GM10248 (cell line): ENCODE results near the gene GDF11.
A peak's percentile ranks its signal among the peaks of the same experiment; 100 is the strongest.

Source experiments
- CTCF ChIA-PET: fragments of 300-600 bp; sonication (Branson Sonifier 250); formaldehyde crosslinking; extraction: SDS; loops from one replicate; lab custom pipeline; 2021; ENCODE audit warnings: antibody characterized with exemption; lab: Yijun Ruan, JAX
- POLR2A ChIA-PET: fragments of 350-650 bp; sonication (Branson Sonifier 250); formaldehyde crosslinking; extraction: SDS; loops from one replicate; lab custom pipeline; 2020; ENCODE audit warnings: antibody characterized with exemption; lab: Yijun Ruan, JAX
- DNase-seq: peaks from one replicate; pipeline ENCODE4 v3.0.0; 2012; ENCODE audit errors: extremely low spot score
- CTCF ChIP-seq: IDR thresholded peaks from 2 replicates; pipeline ENCODE4 v1.5.1; 2012; ENCODE audit warnings: mild to moderate bottlenecking, low read depth; ENCODE audit errors: extremely low read depth, missing control alignments, control extremely low read depth

GDF11 gene

GRCh38 chr12:55718624-55719275 is 24.2 kb upstream of the GDF11 start:
- TF ChIP-seq CTCF: no peak
- no peak for DNase-seq
- CTCF ChIA-PET: interaction anchor here (0.9 to 7.8 kb wide), 5 partner anchors 11 to 255 kb away, joined by 3 to 73 read pairs (median 15); partner anchors contain the start of genes CD63 and RAB5B
- POLR2A ChIA-PET: no interaction called here

- POLR2A ChIA-PET: no interaction called here
- no peak for TF ChIP-seq CTCF
- CTCF ChIA-PET: interaction anchor here (1.0 to 7.8 kb wide), 5 partner anchors 10 to 254 kb away, joined by 3 to 73 read pairs (median 12); partner anchors contain the start of genes CD63 and RAB5B
- DNase-seq: no peak
These were observed 23.6 kb upstream of the GDF11 start for GRCh38 chr12:55719371-55719770.

GRCh38 chr12:55720071-55720564 is 22.8 kb upstream of the GDF11 start, which contains the start of gene RDH5:
Gene RDH5 (plus strand): TSS chr12:55720393. CDS start chr12:55721185, 792 bp downstream.
- ChIA-PET POLR2A (interaction anchor here (0.8 to 0.9 kb wide), 2 partner anchors 9 to 324 kb away, joined by 3 to 8 read pairs; partner anchors contain the start of gene CD63), CTCF (interaction anchor here (1.0 to 7.8 kb wide), 7 partner anchors 9 to 73 kb away, joined by 3 to 73 read pairs (median 9); partner anchors contain the start of gene CD63)
- no peak for TF ChIP-seq CTCF
- DNase-seq: no peak

- CTCF ChIA-PET: interaction anchor here (1.1 to 7.8 kb wide), 7 partner anchors 9 to 65 kb away, joined by 3 to 73 read pairs (median 9); partner anchors contain the start of gene CD63
- DNase-seq: no peak
- POLR2A ChIA-PET: interaction anchor here (0.7 to 0.9 kb wide), 3 partner anchors 8 to 323 kb away, joined by 3 to 8 read pairs (median 6); partner anchors contain the start of gene CD63
- TF ChIP-seq CTCF: peak; percentile 67
These were observed 22.0 kb upstream of the GDF11 start for GRCh38 chr12:55720894-55721444.

GRCh38 chr12:55721601-55722213 is 21.2 kb upstream of the GDF11 start:
- POLR2A ChIA-PET: no interaction called here
- CTCF ChIA-PET: interaction anchor here (1.1 to 7.8 kb wide), 6 partner anchors 10 to 83 kb away, joined by 3 to 73 read pairs (median 6); no protein-coding TSS in a partner anchor

More at GRCh38 chr12:55721601-55722213, 21.2 kb upstream of the GDF11 start:
- no peak for TF ChIP-seq CTCF
- no peak for DNase-seq
